Hematopoietic multipotent progenitor cell treated with erythropoietin and hydrocortisone succinate and interleukin-3 and kit ligand, for 6 days (in vitro differentiated cells): ENCODE data around the gene CDT1.

Experiments
- DNase-seq: peaks from one replicate; pipeline ENCODE4 v3.0.0-alpha.2; 2015

Gene CDT1

GRCh38 chr16:88840600-88841215 lies 37.1 kb downstream of the CDT1 start:
- DNase-seq: no peak

GRCh38 chr16:88841521-88842307 lies 38.1 kb downstream of the CDT1 start:
- DNase-seq: no peak

GRCh38 chr16:88842308-88842756 lies 38.7 kb downstream of the CDT1 start:
- no peak for DNase-seq

- no peak for DNase-seq
These were observed 39.2 kb downstream of the CDT1 start for GRCh38 chr16:88842806-88843205.

- no peak for DNase-seq
These were observed 39.7 kb downstream of the CDT1 start for GRCh38 chr16:88843256-88843655.

- DNase-seq: no peak
These were observed 40.9 kb downstream of the CDT1 start for GRCh38 chr16:88844419-88845036.

GRCh38 chr16:88846088-88846487 lies 42.5 kb downstream of the CDT1 start:
- DNase-seq: no peak

GRCh38 chr16:88847654-88848053 lies 44.1 kb downstream of the CDT1 start:
- DNase-seq: no peak

GRCh38 chr16:88848557-88848956 lies 45.0 kb downstream of the CDT1 start:
- DNase-seq: no peak

- no peak for DNase-seq
These were observed 47.1 kb downstream of the CDT1 start for GRCh38 chr16:88850531-88851199.

GRCh38 chr16:88851616-88852015 lies 48.0 kb downstream of the CDT1 start:
- DNase-seq: no peak

- no peak for DNase-seq
These were observed 49.8 kb downstream of the CDT1 start for GRCh38 chr16:88853325-88853941.

- peak; percentile 33 for DNase-seq
These were observed 50.9 kb downstream of the CDT1 start for GRCh38 chr16:88854306-88855111.

- DNase-seq: no peak
These were observed 51.6 kb downstream of the CDT1 start for GRCh38 chr16:88855176-88855575.

GRCh38 chr16:88855736-88856121 lies 52.1 kb downstream of the CDT1 start:
- DNase-seq: no peak

- no peak for DNase-seq
These were observed 52.7 kb downstream of the CDT1 start for GRCh38 chr16:88856122-88856827.

- peak; percentile 99 for DNase-seq
These were observed 53.5 kb downstream of the CDT1 start, which contains the start of the genes GALNS and TRAPPC2L for GRCh38 chr16:88856828-88857727. TSS of gene GALNS (minus strand) at chr16:88856947. CDS start at chr16:88856877, 70 bp downstream. TSS of gene TRAPPC2L (plus strand) at chr16:88857127. CDS start at chr16:88857151, 24 bp downstream.

- DNase-seq: peak; percentile 93
These were observed 54.2 kb downstream of the CDT1 start for GRCh38 chr16:88857728-88858339.
